ENCODE data around the gene MSH3.
A peak's percentile ranks its signal among the peaks of the same experiment; 100 is the strongest.

The MSH3 gene

GRCh38 chr5:80667384-80667783, 12.9 kb downstream of the MSH3 start:
- no peaks in the 10 kb centered on the region for H3K27me3 ChIP-seq (ENCODE audit: low read depth)
- no peaks in the 10 kb centered on the region for H3K4me1 ChIP-seq
- no peak overlapping the region for H3K4me3 ChIP-seq
- in situ Hi-C loops (cut with MboI; ENCODE audit: low sequenced_read_pairs): loop anchor here (25.0 kb wide), 2 partner anchors 330 to 580 kb away; no protein-coding TSS in a partner anchor
- H3K9me3 ChIP-seq: no peaks in the 10 kb centered on the region
- H3K36me3 ChIP-seq (replicated peaks): peaks cover 18% of the 10 kb centered on the region
- DNase-seq (ENCODE audit: low spot score in 2 of 2): no peak

- no peaks in the 10 kb centered on the region for H3K9me3 ChIP-seq
- H3K36me3 ChIP-seq (replicated peaks): peaks cover 25% of the 10 kb centered on the region
- in situ Hi-C loops (cut with MboI; ENCODE audit: low sequenced_read_pairs): loop anchor here (25.0 kb wide), 2 partner anchors 331 to 581 kb away; no protein-coding TSS in a partner anchor
- H3K4me3 ChIP-seq: no peak overlapping the region
- DNase-seq (ENCODE audit: low spot score in 2 of 2): no peak
- no peaks in the 10 kb centered on the region for H3K27me3 ChIP-seq (ENCODE audit: low read depth)
- H3K4me1 ChIP-seq: no peaks in the 10 kb centered on the region
Observed at GRCh38 chr5:80668016-80668969, 13.8 kb downstream of the MSH3 start.

GRCh38 chr5:80672140-80672736, 17.8 kb downstream of the MSH3 start:
- peak; percentile 59 to 85 for DNase-seq (ENCODE audit: low spot score in 2 of 2)
- no peaks in the 10 kb centered on the region for H3K27me3 ChIP-seq (ENCODE audit: low read depth)
- no peaks in the 10 kb centered on the region for H3K4me1 ChIP-seq
- no peaks in the 10 kb centered on the region for H3K9me3 ChIP-seq
- no peak overlapping the region for H3K4me3 ChIP-seq
- H3K36me3 ChIP-seq (replicated peaks): peaks cover 25% of the 10 kb centered on the region
- in situ Hi-C loops (cut with MboI; ENCODE audit: low sequenced_read_pairs): loop anchor here (10.0 to 25.0 kb wide), 3 partner anchors 187 to 585 kb away; partner anchors contain the start of gene FAM151B

- in situ Hi-C loops (cut with MboI; ENCODE audit: low sequenced_read_pairs): loop anchor here (10.0 kb wide), 1 partner anchor 192 kb away; the partner anchor contains the start of gene FAM151B
- H3K4me1 ChIP-seq: no peaks in the 10 kb centered on the region
- H3K27me3 ChIP-seq (ENCODE audit: low read depth): no peaks in the 10 kb centered on the region
- peaks cover 40% of the 10 kb centered on the region for H3K36me3 ChIP-seq (replicated peaks)
- H3K9me3 ChIP-seq: no peaks in the 10 kb centered on the region
- no peak for DNase-seq (ENCODE audit: low spot score in 2 of 2)
- no peak overlapping the region for H3K4me3 ChIP-seq
Observed at GRCh38 chr5:80676706-80677105, 22.3 kb downstream of the MSH3 start.

GRCh38 chr5:80686757-80687156, 32.3 kb downstream of the MSH3 start:
- Histone ChIP-seq H3K4me1 (peaks cover 4% of the 10 kb centered on the region; the same call in 1 of the 2 replicates), H3K9me3 (no peaks in the 10 kb centered on the region; the same call in 1 of the 2 replicates), H3K4me3 (no peak overlapping the region), H3K27me3 (ENCODE audit: low read depth) (no peaks in the 10 kb centered on the region), H3K36me3 (replicated peaks) (peaks cover 5% of the 10 kb centered on the region; the same call in 1 of the 2 replicates)
- in situ Hi-C loops (cut with MboI; ENCODE audit: low sequenced_read_pairs): no loop called here
- DNase-seq (ENCODE audit: low spot score in 2 of 2): peak in 1 of 2 experiments; percentile 18

- Histone ChIP-seq H3K27me3 (ENCODE audit: low read depth) (no peaks in the 10 kb centered on the region), H3K9me3 (no peaks in the 10 kb centered on the region), H3K4me1 (peaks cover 4% of the 10 kb centered on the region; the same call in 1 of the 2 replicates), H3K36me3 (replicated peaks) (no peaks in the 10 kb centered on the region), H3K4me3 (no peak overlapping the region)
- no peak for DNase-seq (ENCODE audit: low spot score in 2 of 2)
- in situ Hi-C loops (cut with MboI; ENCODE audit: low sequenced_read_pairs): no loop called here
Observed at GRCh38 chr5:80688648-80689420, 34.4 kb downstream of the MSH3 start.

- H3K36me3 ChIP-seq (replicated peaks): no peaks in the 10 kb centered on the region
- H3K27me3 ChIP-seq (ENCODE audit: low read depth): no peaks in the 10 kb centered on the region
- peaks cover 2% of the 10 kb centered on the region; the same call in 1 of the 2 replicates for H3K4me1 ChIP-seq
- in situ Hi-C loops (cut with MboI; ENCODE audit: low sequenced_read_pairs): no loop called here
- H3K9me3 ChIP-seq: no peaks in the 10 kb centered on the region
- no peak for DNase-seq (ENCODE audit: low spot score in 2 of 2)
- H3K4me3 ChIP-seq: no peak overlapping the region
Observed at GRCh38 chr5:80689627-80690026, 35.2 kb downstream of the MSH3 start.

- in situ Hi-C loops (cut with MboI; ENCODE audit: low sequenced_read_pairs): no loop called here
- 0 out of 2 replicates have a peak, but pooled peaks cover 3% of the 10 kb centered on the region for H3K4me1 ChIP-seq
- no peaks in the 10 kb centered on the region for H3K36me3 ChIP-seq (replicated peaks)
- no peaks in the 10 kb centered on the region for H3K9me3 ChIP-seq
- no peak overlapping the region for H3K4me3 ChIP-seq
- H3K27me3 ChIP-seq (ENCODE audit: low read depth): no peaks in the 10 kb centered on the region
- DNase-seq (ENCODE audit: low spot score in 2 of 2): no peak
Observed at GRCh38 chr5:80695666-80696065, 41.2 kb downstream of the MSH3 start.

GRCh38 chr5:80696450-80696849, 42.0 kb downstream of the MSH3 start:
- Histone ChIP-seq H3K4me3 (no peak overlapping the region), H3K9me3 (no peaks in the 10 kb centered on the region), H3K27me3 (ENCODE audit: low read depth) (no peaks in the 10 kb centered on the region), H3K4me1 (0 out of 2 replicates have a peak, but pooled peaks cover 3% of the 10 kb centered on the region), H3K36me3 (replicated peaks) (no peaks in the 10 kb centered on the region)
- in situ Hi-C loops (cut with MboI; ENCODE audit: low sequenced_read_pairs): no loop called here
- no peak for DNase-seq (ENCODE audit: low spot score in 2 of 2)

- in situ Hi-C loops (cut with MboI; ENCODE audit: low sequenced_read_pairs): no loop called here
- 0 out of 2 replicates have a peak, but pooled peaks cover 3% of the 10 kb centered on the region for H3K4me1 ChIP-seq
- no peak for DNase-seq (ENCODE audit: low spot score in 2 of 2)
- H3K36me3 ChIP-seq (replicated peaks): no peaks in the 10 kb centered on the region
- H3K27me3 ChIP-seq (ENCODE audit: low read depth): no peaks in the 10 kb centered on the region
- no peaks in the 10 kb centered on the region for H3K9me3 ChIP-seq
- no peak overlapping the region for H3K4me3 ChIP-seq
Observed at GRCh38 chr5:80697100-80697499, 42.6 kb downstream of the MSH3 start.

GRCh38 chr5:80698369-80698768, 43.9 kb downstream of the MSH3 start:
- no peak for DNase-seq (ENCODE audit: low spot score in 2 of 2)
- in situ Hi-C loops (cut with MboI; ENCODE audit: low sequenced_read_pairs): no loop called here

GRCh38 chr5:80701597-80701996, 47.1 kb downstream of the MSH3 start:
- Histone ChIP-seq H3K4me3 (no peak overlapping the region), H3K27me3 (ENCODE audit: low read depth) (no peaks in the 10 kb centered on the region), H3K36me3 (replicated peaks) (no peaks in the 10 kb centered on the region), H3K9me3 (no peaks in the 10 kb centered on the region), H3K4me1 (no peaks in the 10 kb centered on the region)
- in situ Hi-C loops (cut with MboI; ENCODE audit: low sequenced_read_pairs): loop anchor here (10.0 kb wide), 1 partner anchor 463 kb away; no protein-coding TSS in a partner anchor
- DNase-seq (ENCODE audit: low spot score in 2 of 2): no peak

More at GRCh38 chr5:80698369-80698768, 43.9 kb downstream of the MSH3 start:
- 0 out of 2 replicates have a peak, but pooled peaks cover 3% of the 10 kb centered on the region for H3K4me1 ChIP-seq
- no peaks in the 10 kb centered on the region for H3K9me3 ChIP-seq
- H3K27me3 ChIP-seq (ENCODE audit: low read depth): no peaks in the 10 kb centered on the region
- H3K36me3 ChIP-seq (replicated peaks): no peaks in the 10 kb centered on the region
- H3K4me3 ChIP-seq: no peak overlapping the region

GRCh38 chr5:80703291-80703690, 48.8 kb downstream of the MSH3 start:
- H3K4me3 ChIP-seq: no peak overlapping the region
- DNase-seq (ENCODE audit: low spot score in 2 of 2): no peak
- H3K9me3 ChIP-seq: no peaks in the 10 kb centered on the region
- no peaks in the 10 kb centered on the region for H3K4me1 ChIP-seq
- no peaks in the 10 kb centered on the region for H3K36me3 ChIP-seq (replicated peaks)
- no peaks in the 10 kb centered on the region for H3K27me3 ChIP-seq (ENCODE audit: low read depth)
- in situ Hi-C loops (cut with MboI; ENCODE audit: low sequenced_read_pairs): loop anchor here (10.0 kb wide), 1 partner anchor 462 kb away; no protein-coding TSS in a partner anchor
